ENCODE data around the gene DEPDC1B.

DNA sequence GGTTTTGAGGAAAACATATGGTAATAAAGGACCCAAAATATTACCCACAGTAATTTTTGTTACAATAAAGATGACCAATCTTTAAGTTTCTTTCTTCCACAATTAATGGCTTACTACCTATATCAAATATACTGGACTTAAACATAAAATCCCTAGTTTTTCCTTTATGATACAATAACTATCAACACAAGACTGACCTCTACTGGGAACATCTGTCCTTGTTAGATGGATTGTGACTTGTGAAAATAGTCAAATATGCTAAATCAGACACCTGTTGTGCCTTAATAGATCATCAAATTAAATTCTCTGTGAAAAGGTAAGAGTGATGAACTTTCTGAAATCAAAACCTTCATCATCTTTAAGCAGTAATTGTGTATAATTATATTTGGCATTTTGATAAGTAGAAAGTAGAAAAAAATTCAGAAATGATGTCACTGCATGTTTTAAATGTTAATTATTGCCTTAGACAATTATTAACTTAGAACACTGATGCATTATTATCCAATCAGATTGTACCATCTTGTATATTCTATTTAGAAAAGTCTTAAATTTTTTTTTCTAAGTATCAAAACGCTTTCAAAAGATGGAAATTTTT is 113.6 kb downstream of the DEPDC1B start:
- TF ChIP-seq REST (IDR thresholded peaks at IDR 0.05; ENCODE audit: unreplicated experiment) (no peak), CTCF (conservative IDR thresholded peaks at IDR 0.05; ENCODE audit: low read depth in 2 of 2) (peak in 1 of 2 experiments; percentile 54; a peak in 3 of 4 replicates), EZH2 (IDR thresholded peaks at IDR 0.05; ENCODE audit: low read depth, unreplicated experiment) (no peak), CREB1 (CRISPR knock-in tag; IDR thresholded peaks at IDR 0.05; ENCODE audit: low read depth) (no peak), POLR2AphosphoS5 (IDR thresholded peaks at IDR 0.05; ENCODE audit: low read depth) (no peak)

All from GM23338 (cell line).